GM13977 (cell line): Measurements from ENCODE around the gene ARHGAP24.
"Not testable (repeated sequence)": the region's sequence is repeated elsewhere in the genome, so short reads cannot be mapped to it uniquely, and the experiment has no call there.

Source experiments
- DNase-seq: peaks from one replicate; pipeline ENCODE4 v3.0.0; 2012; ENCODE audit warnings: low spot score
- in situ Hi-C: fragments of 300-500 bp; cut with MboI; formaldehyde crosslinking; loops from one replicate; pipeline ENCODE4 v1.12.0; 2022; ENCODE audit warnings: low sequenced_read_pairs, low pct_unique_long_range_greater_than_20kb, mixed read lengths, inconsistent platforms; ENCODE audit not compliant: unreplicated experiment
- TF ChIP-seq, protein P1 (sequence below): IDR thresholded peaks from 2 replicates; pipeline ENCODE4 v1.5.1; 2012; ENCODE audit warnings: mild to moderate bottlenecking, control low read depth; ENCODE audit not compliant: insufficient read depth; ENCODE audit errors: extremely low read depth, missing control alignments

ARHGAP24 gene

DNA sequence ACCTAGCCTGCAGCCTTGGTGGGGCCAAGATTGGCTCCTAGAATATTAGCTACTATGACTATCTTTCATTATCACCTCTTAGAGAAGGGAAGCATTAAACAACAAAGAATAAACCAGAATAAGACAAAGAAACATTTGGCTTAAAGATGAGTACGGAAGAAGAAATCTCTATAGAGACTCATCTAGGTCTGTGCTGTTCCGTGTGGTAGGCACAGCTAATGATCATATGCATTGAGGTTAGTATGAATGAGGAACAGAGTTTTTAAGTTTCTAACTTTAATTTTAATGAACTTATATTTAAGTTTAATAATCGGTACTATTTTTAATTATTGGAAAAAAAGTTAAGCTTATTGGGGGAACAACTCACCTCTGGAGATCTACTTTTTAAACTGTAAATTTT, 24.6 kb downstream of the ARHGAP24 start:
- DNase-seq: no peak
- TF ChIP-seq, protein P1, sequence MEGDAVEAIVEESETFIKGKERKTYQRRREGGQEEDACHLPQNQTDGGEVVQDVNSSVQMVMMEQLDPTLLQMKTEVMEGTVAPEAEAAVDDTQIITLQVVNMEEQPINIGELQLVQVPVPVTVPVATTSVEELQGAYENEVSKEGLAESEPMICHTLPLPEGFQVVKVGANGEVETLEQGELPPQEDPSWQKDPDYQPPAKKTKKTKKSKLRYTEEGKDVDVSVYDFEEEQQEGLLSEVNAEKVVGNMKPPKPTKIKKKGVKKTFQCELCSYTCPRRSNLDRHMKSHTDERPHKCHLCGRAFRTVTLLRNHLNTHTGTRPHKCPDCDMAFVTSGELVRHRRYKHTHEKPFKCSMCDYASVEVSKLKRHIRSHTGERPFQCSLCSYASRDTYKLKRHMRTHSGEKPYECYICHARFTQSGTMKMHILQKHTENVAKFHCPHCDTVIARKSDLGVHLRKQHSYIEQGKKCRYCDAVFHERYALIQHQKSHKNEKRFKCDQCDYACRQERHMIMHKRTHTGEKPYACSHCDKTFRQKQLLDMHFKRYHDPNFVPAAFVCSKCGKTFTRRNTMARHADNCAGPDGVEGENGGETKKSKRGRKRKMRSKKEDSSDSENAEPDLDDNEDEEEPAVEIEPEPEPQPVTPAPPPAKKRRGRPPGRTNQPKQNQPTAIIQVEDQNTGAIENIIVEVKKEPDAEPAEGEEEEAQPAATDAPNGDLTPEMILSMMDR: no peak
- in situ Hi-C loops: no loop called here

DNA sequence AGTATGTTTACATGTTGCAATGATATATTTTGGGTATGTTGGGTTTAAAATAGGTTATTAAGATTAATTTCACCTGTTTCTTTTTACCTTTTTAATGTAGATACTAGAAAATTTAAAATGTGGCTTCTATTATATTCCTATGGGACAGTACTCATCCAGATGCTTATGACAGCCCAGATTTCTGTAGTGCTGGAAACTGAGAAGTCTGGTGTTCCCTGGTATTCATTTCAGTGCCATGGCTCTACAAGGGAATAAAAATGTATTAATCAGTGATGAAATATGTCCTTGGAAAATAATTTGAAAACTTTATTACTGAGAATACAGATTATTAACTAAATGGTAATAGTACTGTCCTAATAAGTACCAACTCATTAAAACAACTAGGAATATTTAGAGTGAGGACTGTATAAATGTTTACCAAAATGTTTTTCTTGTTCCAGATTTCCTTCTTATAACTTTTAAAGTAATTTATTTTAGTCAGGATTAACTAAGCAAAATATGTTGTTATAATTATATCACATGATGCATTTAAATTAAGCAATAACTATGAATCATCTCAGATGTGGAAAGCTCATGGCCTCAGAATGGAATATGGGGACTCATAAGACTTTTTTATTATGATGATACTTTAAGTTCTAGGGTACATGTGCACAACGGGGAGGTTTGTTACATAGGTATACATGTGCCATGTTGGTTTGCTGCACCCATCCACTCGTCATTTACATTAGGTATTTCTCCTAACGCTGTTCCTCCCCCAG, 25.3 kb downstream of the ARHGAP24 start:
- TF ChIP-seq, protein P1: no peak
- no peak for DNase-seq
- in situ Hi-C loops: no loop called here

DNA sequence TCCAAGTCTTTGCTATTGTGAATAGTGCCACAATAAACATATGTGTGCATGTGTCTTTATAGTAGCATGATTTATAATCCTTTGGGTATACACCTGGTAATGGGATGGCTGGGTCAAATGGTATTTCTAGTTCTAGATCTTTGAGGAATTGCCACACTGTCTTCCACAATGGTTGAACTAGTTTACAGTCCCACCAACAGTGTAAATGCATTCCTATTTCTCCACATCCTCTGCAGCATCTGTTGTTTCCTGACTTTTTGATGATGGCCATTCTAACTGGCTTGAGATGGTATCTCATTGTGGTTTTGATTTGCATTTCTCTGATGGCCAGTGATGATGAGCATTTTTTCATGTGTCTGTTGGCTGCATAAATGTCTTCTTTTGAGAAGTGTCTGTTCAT, 26.2 kb downstream of the ARHGAP24 start:
- in situ Hi-C loops, DNase-seq: not testable (repeated sequence)

DNA sequence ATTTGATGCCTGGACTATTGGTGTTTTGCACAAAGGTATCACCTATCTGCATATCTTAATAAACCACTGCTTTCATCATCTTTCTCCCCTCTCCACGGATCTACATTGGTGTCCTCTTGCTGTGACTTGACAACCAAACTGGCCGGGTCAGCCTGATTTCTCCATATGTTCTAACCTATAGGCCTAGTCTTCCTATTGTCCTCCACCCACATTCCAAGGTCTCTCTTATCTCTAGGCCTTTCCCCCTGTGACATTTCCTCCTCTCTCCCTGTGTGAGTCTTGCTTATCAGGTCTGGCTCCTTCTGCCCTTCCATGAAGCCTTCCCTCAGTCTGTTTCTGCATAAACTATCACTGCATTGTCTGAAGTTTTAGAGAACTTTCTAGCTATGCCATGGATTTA, 33.7 kb downstream of the ARHGAP24 start:
- DNase-seq: no peak
- TF ChIP-seq, protein P1: no peak
- in situ Hi-C loops: no loop called here

DNA sequence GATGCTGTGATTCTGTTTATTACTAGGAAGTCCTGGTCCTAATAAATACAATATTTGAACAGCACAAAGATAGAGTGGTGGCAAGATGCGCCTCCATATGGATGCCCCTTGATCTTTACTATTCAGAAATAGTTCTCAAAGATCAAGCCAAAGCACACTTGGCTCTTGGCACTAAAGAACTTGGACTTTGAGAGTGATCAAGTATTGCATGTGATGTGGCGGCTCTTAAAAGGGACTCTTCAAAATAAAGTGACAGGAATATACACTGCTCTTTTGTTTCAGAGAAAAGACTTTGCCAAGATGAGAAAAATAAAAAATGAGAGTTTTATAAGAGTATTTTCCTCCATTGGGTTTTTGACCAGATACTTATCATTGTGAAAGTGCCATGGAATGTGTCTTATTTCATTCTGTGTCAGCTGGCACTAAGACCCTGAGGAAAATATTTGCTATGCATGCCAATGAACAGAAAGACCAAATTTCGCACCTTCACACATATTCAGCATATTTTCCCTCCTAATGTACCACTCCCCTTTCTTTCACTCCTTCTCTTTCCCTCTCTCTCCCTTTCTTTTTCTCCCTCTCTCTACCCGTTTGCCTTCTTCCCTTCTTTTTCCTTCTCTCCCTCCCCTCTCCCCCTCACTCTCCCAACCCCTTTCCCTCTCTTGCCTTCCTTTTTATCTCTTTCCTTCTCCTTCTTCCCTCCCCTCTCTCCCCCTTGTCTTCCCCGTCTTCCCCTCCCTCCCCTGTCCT, 35.1 kb downstream of the ARHGAP24 start:
- DNase-seq: no peak
- in situ Hi-C loops: no loop called here
- TF ChIP-seq, protein P1: no peak

DNA sequence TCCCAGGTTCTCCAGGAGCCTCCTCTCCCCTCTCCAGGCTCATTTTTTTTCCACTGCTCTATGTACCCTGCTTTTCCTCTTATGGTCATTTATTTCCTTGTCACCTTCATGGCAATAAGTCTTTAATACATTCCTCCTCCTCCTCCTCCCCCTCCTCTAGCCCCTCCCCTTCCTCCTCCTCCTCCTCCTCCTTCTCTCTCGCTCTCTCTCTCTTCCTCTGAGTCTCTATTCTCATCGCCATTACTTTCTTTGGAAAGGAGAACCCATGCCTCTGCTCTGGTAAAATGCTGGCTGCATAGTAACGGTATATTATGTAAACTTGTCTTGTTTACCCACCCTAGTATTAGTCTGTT, 35.7 kb downstream of the ARHGAP24 start:
- in situ Hi-C loops: no loop called here
- no peak for DNase-seq
- TF ChIP-seq, protein P1: no peak

DNA sequence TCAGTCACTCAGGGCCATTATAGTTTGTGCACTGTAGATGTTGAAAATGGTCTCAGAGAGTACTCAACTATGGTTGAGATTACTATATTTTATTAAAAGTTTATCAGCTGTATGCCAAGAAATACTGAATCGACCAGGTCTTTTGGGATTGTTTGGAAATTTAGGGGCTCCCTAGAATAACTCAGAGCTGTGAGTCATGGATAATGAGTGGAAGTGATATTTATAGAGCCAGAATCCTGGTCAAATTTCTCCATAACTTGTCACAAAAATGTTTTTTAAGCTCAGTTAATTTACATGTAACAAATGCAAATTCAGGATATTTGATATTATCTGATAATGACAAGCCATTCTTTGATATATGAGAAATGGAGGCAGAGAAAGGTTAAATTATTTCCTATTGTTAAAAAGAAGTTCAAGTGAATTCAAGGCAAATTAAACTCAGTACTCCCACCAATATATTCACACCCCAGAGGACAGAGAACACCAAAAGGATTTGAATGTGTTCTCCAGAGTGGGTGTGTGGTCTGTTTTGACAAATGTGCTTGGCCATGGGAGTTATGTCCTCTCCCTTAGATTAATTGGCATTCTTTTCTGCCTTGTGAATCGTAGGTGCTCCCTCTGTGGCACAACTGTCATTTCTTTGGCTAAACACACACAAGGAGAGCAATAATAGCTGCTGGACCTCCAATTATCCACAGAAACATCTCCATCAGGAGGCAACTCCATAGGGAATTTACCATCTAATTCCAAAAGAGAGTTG, 37.7 kb downstream of the ARHGAP24 start:
- in situ Hi-C loops: no loop called here
- no peak for DNase-seq
- TF ChIP-seq, protein P1: no peak
